CD4-positive, alpha-beta T cell treated with Interleukin-21 for 1 hour (primary cell): ENCODE measurements around the gene ADGRD1.
"Not testable (repeated sequence)": the region's sequence is repeated elsewhere in the genome, so short reads cannot be mapped to it uniquely, and the experiment has no call there.

ENCODE experiments used
- DNase-seq: peaks from one replicate; pipeline ENCODE4 v3.0.0-alpha.2; 2020

The ADGRD1 gene

DNA sequence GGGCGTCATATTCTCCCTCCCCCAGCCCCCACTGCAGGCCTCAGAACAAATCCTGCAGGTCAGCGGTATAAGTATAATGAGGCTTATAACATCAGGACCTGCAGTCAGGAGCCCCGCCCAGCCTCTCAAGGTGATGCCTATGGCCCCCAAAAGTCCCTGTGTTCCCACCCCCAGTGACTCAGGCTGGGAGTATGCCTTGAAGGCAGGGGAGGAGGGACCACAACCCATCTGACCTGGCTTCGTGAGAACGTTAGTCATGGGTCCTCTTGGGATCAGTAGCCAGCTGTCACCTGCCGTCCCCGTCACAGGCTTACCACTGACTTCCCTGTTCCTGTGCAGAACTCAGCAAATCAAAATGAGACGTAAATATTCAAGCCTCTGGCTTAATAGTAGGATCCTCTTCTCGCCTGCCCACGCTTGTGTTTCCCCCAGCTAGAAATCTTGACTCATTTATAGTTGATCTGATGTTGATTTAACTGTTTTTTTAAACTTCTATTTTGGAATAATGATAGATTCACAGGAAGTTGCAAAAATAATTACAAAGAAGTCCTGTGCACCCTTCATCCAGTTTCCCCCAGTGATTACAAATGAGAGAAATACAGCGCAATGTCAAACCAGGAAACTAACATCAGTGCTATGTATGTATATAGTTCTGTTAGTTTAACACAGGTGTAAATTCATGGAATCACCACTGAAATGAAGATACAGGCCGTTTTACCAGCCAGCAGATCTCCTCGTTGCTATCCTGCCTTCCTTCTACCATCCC lies 107.5 kb downstream of the ADGRD1 start:
- DNase-seq = no peak

DNA sequence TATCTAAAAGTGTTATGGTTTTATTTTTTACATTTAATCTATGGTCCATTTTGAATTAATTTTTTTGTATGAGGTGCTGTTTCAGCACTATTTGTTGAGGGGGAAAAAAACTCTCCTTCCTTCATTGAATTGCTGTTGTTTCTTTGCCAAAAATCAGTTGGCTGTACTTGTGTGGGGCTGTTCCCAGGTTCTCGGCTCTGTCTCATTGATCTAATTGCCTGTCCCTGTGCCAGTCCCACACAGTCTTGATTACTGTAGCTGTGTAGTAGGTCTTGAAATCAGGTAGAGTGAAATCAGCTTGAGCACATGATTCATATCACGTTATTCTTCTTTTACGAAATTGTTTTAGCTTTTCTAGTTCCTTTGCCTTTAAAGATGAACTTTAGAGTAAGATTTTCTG lies 109.7 kb downstream of the ADGRD1 start:
- DNase-seq = no peak

DNA sequence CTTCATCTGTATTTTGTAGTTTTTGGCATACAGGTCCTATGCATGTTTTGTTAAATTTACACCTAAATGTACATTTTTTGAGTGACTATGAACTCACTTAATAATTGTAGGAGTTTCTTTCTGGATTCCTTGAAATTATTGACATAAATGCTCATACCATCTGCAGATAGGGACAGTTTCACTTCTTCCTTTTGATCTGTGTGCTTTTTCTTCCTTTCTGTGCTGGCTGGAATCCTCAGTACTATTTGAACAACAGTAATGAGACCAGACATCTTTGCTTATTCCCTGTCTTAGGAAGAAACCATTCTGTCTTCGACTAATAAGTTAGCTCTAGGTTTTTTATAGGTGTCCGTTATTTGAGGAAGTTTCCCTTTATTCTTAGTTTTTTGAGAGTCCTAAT lies 110.3 kb downstream of the ADGRD1 start:
- no peak for DNase-seq

DNA sequence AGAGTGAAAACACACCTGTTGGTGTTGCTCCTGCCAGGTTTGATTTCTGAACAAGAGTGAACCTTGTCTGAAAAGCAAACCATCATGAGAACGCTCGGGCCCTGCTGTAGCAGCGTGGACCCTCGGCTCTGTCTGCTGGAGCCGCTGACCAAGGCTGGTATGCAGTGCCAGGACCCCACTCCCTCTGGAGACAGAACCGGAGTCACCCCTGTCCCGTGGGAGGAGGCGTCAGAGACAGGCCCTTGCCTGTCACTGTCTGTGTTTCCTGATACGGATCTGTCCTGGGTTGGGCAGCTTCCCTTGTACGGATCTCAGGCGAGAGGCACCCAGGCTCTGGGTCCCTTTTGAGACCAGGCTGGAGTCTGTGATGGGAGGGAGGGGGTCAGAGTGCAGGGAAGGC lies 111.6 kb downstream of the ADGRD1 start:
- DNase-seq = no peak

DNA sequence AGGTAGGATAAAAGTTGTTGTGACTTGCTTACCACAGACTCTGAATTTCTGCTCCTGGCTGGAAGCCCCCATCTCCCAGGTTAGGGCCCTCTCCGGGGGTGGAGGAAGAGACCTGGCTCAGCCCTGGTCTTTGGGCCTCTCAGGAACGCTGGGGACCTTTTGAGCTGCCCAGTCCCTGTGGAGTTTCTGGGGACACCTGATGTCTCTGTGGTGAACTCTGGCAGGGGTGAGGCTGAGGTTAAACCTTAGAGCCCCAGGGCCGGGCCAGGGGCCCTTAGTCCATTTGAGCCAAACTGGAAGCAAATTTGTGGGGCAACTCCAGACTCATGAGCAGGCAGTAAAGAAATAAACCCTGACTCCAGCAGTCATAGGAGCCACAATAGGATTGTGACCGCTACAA lies 112.1 kb downstream of the ADGRD1 start:
- no peak for DNase-seq

DNA sequence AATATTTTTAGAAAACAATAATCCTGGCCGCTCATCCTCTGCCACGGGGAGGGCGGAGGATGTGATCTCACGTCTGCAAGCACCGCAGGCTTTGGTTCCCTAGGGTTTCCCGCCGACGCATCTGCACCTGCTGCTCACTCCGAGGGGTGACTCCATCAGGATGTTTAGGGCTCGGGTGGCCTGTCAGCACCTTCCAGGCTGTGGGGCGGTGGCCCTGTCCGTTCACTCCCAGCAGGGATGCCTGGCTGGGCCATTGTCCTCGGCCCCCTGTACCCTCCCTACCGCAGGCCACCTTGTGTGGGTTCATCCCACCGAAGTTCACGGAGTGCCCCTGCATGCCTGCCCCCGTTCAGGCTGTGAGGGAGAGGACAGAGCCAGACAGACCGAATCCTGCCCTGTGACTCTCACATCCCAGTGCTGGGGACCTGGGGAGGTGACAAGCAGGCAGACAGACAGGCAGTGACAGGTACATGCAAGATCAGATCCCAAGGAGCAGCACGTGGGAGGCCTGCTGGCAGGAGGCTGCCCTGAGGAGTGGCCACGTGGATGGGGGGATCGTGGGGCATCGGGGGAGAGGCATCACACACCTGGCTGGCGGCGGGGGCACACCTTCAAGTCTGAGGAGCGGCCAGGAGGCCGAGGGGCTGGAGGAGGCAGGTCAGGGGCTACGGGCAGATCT lies 112.6 kb downstream of the ADGRD1 start:
- DNase-seq = no peak

DNA sequence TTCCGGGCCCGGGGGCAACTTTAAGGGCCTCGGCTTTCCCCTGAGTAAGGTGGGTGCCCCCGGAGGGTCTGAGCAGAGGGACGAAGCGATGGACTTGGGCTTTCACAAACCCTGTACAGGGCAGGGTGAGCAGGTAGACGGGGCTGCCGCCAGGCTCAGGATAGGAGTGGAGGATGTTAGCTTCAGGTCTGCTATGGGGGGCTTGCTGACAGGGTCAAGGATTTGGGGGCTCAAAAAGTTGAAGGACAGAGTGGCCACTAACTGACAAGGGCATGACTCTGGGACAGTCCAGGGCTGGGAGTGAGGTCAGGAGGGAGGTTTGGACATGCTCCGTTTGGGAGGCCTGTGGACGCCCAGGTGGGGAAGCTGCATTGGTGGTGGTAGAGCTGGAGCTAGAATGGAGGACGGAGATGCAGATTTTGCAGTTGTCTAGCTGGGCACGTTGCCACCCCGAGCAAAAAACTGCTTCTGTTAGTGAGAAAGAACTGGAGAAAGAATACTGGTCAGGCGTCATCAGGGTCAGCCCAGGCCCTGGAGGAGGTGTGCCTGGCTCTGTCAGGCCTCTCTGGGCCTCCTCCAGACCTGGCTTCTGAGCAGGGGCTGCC lies 113.3 kb downstream of the ADGRD1 start:
- DNase-seq = no peak

DNA sequence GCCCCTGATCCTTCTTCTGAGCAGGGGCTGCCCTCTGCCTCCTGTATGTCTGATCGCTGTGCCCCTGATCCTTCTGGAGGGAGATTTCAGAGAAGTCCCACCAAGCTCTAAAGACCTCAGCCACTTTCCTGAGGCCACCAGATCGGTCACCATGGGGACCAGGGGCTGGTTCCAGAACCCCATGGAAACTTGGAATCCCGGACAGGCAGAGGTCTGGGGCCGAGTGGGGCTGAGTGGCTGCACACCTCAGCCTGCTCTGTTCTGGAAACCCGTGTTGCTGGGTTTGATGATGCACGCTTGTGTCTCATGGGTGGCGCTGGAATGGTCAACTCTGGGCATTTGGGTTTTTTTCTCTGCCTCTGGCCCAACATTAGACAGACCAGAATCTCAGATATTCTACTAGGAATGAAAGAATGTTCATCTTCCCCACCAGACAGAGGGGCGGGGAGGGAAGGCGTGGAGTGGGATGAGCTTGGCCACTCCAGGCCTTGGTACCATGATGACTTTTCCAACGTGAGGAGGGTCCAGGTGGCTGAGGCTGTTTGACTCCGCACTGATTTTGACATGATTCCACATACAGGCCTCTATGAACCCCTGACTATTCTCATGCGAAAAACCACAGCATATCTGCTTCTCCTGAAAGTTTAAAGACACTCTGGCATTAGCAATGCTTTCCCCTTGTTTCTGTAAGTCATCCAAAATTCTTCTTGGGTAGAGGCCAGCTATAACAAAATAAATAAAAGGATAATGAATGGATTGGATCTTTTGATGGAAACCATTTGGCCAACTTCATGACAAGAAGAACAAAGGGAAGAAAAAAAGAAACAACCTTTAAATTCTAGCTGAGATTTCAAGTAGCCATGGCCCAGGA lies 114.5 kb downstream of the ADGRD1 start:
- DNase-seq = no peak

DNA sequence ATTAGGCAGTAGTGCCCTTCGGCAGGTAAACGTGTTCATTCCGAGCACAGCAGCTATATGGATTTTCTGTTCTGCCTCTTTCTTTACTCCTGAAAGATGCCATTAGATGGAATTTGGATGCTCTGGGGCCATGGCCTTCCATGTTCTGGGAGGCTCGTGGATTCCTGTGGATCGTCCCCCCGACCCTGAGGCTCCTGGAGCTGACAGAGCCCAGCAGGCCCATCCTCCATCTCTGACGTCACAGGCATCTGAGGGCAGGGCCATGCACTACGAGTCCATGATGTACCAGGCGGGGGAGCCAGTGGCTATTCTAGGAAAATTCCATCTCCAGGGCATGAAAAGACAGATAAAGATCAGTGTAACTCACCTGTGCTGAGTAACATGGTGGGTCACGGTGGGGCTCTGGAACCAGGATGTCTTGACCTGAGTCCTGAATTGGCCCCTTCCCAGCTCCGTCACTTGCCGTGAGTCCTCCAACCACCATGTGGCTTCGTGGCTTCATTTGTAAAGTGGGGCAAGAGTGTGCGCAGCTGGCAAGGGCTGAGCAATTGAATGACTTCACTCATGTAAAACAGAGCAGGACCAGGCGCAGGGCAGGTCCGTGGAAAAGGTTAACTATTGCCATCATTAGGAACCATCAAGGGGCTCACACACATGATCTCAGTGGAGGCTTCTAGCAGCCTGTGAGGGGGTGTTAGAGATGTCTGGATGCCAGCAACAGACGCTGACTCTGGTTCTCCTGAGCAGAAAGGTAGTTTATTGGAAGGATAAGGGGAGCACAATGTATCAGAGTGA lies 115.4 kb downstream of the ADGRD1 start:
- not testable (repeated sequence) for DNase-seq

DNA sequence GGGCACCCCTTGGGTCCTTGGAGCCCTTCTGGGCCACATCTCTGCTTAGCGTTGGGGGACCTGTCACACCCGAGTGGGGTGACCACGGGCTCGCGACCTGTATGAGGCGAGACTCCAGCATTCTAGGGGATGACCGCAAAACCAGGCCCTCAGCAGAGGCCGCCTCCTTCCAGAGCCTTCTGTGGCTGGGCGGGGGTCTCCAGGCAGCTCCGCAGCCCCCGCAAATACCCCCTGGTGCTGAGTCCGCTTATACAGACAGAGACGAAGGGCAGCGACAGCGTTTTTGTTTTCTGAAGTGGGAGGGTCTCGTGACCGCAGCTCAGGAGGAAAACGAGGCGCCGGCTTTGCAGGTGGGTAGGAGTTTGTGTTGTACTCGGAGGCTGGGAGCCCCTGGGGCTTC lies 116.4 kb downstream of the ADGRD1 start:
- not testable (repeated sequence) for DNase-seq

DNA sequence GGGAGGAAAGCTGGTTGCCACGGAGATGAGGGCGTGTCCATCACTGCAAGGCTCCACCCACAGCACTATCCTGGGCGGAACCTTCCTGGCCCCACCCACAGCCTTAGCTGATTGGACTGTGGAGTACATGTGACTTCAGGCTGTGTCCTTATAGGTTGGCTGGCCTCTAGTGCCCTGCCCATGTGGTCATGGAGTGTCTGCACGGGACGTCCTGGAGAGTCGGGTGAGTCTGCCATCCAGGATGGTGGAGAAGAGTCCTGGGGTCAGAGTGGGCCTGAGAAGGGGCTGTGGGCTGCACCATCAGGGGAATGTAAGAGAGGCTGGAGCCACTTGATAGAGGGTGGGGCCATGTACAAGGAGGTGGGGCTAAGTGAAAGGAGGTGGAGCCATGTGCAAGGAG lies 117.0 kb downstream of the ADGRD1 start:
- DNase-seq = not testable (repeated sequence)

DNA sequence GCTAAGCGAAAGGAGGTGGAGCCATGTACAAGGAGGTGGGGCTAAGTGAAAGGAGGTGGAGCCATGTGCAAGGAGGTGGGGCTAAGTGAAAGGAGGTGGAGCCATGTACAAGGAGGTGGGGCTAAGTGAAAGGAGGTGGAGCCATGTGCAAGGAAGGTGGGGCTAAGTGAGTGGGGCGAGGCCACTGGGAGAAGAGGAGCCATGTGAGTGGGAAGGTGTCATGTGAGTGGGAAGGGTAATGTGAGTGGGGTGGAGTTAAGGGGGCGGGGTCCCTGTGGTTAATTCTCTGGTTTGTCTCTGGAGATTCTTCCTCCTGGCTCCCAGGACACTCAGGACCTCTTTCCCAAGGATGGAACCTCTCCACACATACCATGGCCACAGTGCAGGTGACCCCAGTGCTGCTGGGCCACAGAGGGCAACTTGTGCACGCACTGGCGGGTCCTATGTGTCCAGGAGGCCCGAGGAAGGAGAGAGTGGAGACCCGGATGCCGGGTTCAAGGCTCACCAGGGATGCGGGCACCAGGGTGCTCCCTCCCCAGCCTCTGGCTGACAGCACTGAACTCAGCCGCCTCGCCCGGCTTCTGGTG lies 117.6 kb downstream of the ADGRD1 start:
- not testable (repeated sequence) for DNase-seq

DNA sequence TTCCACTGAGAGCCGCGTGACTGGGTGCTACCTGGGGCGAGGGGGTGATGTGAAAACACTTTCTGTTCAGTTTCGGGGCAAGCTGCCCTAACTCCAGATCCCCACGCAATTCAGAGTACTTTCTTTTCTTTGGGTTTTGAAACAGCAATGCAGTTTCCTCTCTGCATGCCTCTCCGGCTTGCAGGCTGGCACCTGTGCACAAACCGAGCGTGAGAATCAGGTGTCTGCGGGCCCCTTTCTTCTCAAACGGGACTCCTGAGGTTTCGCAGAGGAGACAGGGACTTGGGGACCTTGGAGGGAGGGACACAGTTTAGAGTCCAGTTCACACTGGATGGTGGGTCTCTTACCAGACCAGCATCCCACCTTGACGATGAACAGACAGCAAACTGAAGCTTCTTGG lies 118.2 kb downstream of the ADGRD1 start:
- not testable (repeated sequence) for DNase-seq

DNA sequence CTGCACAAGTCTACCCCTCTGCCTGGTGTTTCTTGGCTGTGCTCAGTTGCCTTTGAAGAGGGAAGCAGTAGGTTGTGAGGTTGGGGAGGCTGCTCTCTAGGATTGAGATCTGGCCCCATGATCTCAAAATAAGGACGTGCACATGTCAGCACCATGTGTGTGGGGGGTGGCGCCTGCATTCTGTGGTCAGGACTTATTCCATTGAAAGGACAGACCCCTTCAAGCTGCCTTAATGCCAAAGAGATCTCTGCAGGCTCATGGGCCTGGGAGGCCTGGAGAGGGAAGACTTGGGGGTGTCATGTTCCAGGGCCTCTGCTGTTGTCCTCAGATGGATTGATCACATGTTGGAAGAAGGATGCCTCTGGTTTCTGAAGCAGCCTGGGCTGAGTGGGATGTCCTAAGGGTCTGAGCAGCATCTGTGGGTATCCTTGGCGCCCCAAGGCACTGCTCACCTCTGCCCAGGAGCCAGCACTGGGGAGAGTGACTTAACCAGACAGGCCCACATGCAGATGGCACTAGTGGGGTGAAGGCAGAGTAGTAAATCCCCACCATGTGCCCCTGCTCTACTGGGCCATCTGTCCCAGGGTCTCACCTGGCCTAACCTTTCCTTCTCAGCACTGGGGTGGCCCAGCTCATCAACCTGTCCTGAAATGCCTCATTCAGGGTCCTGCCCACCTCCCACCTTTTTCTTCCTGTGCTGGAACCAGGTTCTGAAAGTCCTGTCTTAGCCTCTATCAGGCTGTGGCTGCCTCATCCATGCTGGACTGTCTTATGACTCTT lies 118.9 kb downstream of the ADGRD1 start:
- no peak for DNase-seq

DNA sequence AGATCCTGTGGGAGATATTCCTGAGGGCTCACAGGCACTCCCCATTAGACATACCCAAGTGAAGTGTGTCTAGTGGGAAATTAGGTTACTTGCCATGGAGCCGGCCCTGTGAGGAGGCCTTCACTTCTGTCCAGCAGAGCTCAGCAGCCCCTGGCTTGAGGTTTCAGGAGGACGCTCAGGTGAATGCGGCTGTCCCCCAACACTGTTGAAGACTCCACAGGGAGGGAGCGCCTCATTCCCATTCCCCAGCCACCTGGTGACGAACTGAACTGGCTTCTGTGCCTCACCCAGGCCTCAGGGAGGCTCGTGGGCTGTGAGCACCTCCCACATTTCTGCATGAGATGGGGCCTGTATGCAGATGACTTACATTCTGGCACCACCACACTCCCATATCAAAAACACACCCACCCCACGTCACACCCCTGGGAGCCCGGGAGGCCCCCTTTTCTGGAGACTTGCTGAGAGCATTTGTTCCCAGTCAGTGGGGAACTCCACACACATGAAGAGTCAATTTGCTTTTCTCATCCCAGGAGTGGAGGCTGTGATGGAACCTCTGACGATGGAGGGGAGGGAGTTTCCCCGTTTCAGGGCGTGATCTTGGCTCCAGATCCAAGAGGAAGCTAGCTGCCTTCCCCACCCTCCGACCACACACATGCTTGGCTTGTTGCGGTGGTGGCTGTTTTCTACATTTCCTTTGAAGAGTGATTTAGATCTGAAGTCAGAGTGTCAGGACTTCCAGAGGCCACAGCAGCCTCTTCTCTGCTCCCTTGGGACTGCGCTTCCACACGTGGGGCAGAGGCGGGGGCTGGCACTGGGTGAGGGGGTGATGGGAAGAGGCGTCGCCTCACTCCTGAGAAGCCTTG lies 120.7 kb downstream of the ADGRD1 start:
- peak; percentile 3 for DNase-seq

DNA sequence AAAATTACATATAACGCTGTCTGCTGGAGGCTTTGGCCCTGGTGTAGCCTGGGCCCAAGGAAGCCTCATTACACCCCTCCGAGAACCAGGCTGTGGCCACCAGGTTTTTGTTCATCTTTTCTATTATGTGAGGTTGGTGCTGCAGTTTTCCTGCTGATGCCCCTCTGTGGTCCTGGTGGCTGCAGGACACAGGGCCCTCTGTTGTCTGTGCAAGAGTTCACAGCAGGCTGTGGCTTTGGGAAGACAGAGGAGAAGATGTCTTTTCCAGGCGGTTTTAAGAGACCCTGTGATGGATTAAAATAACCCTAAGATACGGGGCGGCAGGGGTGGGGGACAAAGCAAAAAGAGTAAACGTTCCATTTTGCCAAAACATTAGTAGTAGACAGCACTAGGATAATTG lies 121.5 kb downstream of the ADGRD1 start:
- DNase-seq = no peak

DNA sequence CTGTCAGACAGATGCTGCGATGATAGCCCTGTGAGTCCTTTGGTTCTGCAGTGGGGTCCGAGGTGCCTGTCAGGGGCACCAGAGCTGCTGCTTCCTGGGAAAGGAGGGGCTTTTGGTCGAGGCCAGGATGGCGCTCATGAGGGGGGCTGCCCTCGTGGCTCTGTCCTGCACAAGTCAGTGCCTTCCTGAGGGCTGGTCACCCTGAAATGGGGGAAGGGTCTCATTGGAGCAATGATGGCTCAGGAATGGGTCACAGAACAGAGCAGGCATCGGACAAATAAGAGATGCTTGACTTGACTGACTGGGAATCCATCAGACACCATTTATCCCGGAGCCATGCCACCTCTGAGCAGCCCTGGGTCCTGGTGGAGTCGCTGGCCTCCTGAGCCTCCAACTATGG lies 121.9 kb downstream of the ADGRD1 start:
- DNase-seq = no peak

DNA sequence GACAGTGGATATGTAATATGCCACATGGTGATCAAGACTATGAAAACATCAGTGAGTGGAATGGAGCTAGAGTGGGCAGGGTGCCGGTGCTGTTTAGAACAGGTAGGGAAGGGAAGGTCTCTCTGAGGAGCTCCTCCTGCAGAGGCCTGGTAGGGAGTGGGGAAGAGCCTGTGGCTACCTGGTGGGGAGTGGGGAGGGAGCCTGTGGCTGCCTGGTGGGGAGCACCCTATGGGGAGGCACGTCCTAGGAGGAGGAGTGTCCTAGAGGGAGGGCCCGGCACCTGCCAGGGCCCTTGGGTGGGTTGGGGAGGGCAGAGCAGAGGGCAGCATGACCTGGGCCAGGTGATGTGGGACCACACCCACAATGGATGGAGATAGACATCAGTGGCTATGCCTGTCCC lies 122.6 kb downstream of the ADGRD1 start:
- DNase-seq = no peak

DNA sequence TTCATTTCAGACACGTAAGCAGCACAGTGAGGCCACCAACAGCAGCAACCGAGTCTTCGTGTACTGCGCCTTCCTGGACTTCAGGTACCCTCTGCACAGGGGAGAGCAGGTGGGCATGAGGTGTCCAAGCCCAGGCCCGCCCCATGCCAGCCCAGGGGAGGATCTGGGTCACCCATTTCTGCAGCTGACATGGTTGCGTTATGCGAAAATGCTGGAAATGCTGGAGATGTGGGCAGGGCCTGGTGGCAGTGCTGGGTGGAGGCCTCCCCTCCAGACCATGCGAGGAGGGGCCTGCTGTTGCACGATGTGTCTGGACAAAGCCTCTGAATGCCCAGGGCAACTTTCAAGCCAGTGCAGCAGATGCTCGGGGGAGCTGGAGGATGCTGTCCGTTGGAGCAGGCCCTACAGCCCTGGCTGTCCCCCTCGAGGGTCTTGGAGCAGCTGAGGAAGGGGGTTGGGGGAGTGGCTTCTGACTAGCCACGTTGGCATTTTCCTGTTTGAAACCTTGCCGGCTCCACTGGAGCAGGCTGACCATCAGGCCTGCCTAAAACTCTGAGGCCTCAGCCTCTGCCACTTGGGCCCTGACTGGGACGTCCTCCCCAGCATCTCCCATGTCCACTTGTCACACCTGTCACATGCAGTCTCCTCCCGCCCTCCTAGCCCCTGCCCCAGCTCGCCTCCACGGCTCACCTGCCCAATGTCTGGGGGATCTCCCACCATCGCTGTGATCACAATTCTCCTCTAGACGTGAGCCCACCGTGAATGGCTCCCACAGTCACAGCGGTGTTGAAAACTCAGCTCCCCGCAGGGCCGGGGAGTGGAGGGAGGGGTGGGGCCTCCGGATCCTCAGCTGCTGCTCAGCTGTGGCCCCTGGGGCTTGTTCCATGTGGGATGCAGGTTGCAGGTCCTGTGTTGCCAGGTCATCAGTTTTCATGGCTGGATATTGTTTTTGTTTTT lies 123.4 kb downstream of the ADGRD1 start:
- no peak for DNase-seq
